ENCODE data around the gene IGHMBP2. TPM values are rescaled to one million over a fixed set of nuclear protein-coding genes. Genes with fewer than 3 reads are reported as not detected.

The IGHMBP2 gene
- total and polyA plus RNA-seq, 5 donors from 2014 or later: 5.4 to 47.5 (median 7.3) TPM

DNA sequence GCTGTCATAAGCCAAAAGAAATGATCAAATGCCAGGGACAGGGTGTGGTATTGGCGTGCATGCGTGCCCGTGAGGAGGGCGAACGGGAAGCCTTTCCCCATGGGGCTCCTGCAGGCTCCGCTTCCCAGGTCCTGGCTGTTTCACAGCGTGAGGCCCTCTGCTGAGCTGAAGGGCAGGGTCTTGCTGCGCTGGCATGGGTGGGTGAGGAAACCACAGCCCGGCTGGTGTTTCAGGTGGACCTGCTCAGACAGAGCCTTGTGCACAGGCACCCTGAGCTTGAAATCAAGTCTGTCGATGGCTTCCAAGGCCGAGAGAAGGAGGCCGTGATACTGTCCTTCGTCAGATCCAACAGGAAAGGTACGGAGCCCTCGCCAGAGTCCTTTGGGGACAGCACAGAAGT lies 31.4 kb downstream of the IGHMBP2 start:
- no peak overlapping the region for H3K4me3 ChIP-seq (ENCODE audit: low read depth, low read length)
- Mint-ChIP-seq H3K4me1 (no peaks in the 10 kb centered on the region), H3K27me3 (no peaks in the 10 kb centered on the region), H3K9me3 (no peaks in the 10 kb centered on the region), H3K4me3 (no peak overlapping the region), H3K27ac (no peak overlapping the region), H3K36me3 (peaks cover 15% of the 10 kb centered on the region)
- H3K27me3 ChIP-seq (ENCODE audit: control insufficient read depth, insufficient read depth, low read length): no peaks in the 10 kb centered on the region
- no peaks in the 10 kb centered on the region for H3K9me3 ChIP-seq (ENCODE audit: control insufficient read depth in 2 of 2, low read length in 2 of 2)
- DNase-seq (no peak), ATAC-seq (ENCODE audit: low read depth in 2 of 2) (no peak)
- peaks cover 53% of the 10 kb centered on the region for H3K36me3 ChIP-seq (ENCODE audit: control insufficient read depth, insufficient read depth, low read length)
- H3K27ac ChIP-seq (ENCODE audit: insufficient read depth, low read length, poor library complexity, severe bottlenecking): no peak overlapping the region
- no peaks in the 10 kb centered on the region for H3K4me1 ChIP-seq (ENCODE audit: control insufficient read depth, insufficient read depth, low read length, poor library complexity, severe bottlenecking)

- H3K36me3 ChIP-seq (ENCODE audit: control insufficient read depth, insufficient read depth, low read length): peaks cover 48% of the 10 kb centered on the region
- DNase-seq (no peak), ATAC-seq (ENCODE audit: low read depth in 2 of 2) (no peak)
- H3K27ac Mint-ChIP-seq: no peak overlapping the region
- no peak overlapping the region for H3K4me3 Mint-ChIP-seq
- no peak overlapping the region for H3K4me3 ChIP-seq (ENCODE audit: low read depth, low read length)
- no peak overlapping the region for H3K27ac ChIP-seq (ENCODE audit: insufficient read depth, low read length, poor library complexity, severe bottlenecking)
- no peaks in the 10 kb centered on the region for H3K4me1 Mint-ChIP-seq
- H3K27me3 ChIP-seq (ENCODE audit: control insufficient read depth, insufficient read depth, low read length): no peaks in the 10 kb centered on the region
- no peaks in the 10 kb centered on the region for H3K9me3 ChIP-seq (ENCODE audit: control insufficient read depth in 2 of 2, low read length in 2 of 2)
- H3K4me1 ChIP-seq (ENCODE audit: control insufficient read depth, insufficient read depth, low read length, poor library complexity, severe bottlenecking): no peaks in the 10 kb centered on the region
- H3K9me3 Mint-ChIP-seq: no peaks in the 10 kb centered on the region
- H3K36me3 Mint-ChIP-seq: peaks cover 9% of the 10 kb centered on the region
- H3K27me3 Mint-ChIP-seq: no peaks in the 10 kb centered on the region
Measured at GRCh38 chr11:68935516-68936357, 32.0 kb downstream of the IGHMBP2 start.

DNA sequence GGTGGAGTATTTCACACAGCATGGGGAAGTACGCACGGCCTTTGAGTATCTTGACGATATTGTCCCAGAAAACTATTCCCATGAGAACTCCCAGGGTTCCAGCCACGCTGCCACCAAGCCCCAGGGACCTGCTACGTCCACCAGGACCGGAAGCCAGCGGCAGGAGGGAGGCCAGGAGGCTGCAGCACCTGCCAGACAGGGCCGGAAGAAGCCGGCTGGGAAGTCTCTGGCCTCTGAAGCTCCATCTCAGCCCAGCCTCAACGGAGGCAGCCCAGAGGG lies 32.6 kb downstream of the IGHMBP2 start:
- Histone ChIP-seq H3K36me3 (ENCODE audit: control insufficient read depth, insufficient read depth, low read length) (peaks cover 48% of the 10 kb centered on the region), H3K4me3 (ENCODE audit: low read depth, low read length) (no peak overlapping the region), H3K4me1 (ENCODE audit: control insufficient read depth, insufficient read depth, low read length, poor library complexity, severe bottlenecking) (no peaks in the 10 kb centered on the region), H3K27ac (ENCODE audit: insufficient read depth, low read length, poor library complexity, severe bottlenecking) (no peak overlapping the region), H3K9me3 (ENCODE audit: control insufficient read depth in 2 of 2, low read length in 2 of 2) (no peaks in the 10 kb centered on the region), H3K27me3 (ENCODE audit: control insufficient read depth, insufficient read depth, low read length) (no peaks in the 10 kb centered on the region)
- no peaks in the 10 kb centered on the region for H3K4me1 Mint-ChIP-seq
- no peak for DNase-seq
- peaks cover 9% of the 10 kb centered on the region for H3K36me3 Mint-ChIP-seq
- H3K9me3 Mint-ChIP-seq: no peaks in the 10 kb centered on the region
- H3K4me3 Mint-ChIP-seq: no peak overlapping the region
- no peak for ATAC-seq (ENCODE audit: low read depth in 2 of 2)
- no peak overlapping the region for H3K27ac Mint-ChIP-seq
- no peaks in the 10 kb centered on the region for H3K27me3 Mint-ChIP-seq

DNA sequence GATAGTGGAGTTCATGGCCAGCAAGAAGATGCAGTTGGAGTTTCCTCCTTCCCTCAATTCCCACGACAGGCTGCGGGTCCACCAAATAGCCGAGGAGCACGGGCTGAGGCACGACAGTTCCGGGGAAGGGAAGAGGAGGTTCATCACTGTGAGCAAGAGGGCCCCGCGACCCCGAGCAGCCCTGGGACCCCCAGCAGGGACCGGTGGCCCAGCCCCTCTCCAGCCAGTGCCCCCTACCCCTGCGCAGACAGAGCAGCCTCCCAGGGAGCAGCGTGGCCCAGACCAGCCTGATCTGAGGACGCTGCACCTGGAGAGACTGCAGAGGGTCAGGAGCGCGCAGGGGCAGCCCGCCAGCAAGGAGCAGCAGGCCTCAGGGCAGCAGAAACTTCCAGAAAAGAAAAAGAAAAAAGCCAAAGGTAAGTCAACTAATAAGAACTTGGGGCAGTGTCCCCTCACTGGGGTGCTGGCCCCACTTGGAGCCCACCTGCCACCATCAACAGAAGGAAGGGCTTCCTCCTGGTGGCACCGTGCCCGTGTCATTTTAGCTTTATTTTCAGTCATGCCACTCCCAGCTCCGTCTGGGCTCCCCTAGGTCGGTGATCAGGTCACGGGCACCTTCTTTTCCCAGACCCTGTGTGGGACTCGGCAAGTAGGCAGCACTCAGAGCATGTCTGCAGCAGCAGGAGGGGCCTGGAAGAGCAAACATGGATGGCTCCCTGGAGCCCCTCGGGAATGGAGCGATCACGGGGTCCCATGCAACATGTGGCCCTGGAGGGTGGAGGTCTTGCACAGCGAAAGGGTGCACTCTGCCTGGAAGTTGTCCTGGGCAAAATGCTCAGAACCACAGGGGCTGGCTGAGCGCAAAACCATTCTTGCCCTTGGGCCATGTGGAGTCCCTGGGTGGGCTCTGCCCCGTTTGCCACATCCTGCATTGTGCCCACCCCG lies 33.3 kb downstream of the IGHMBP2 start:
- ATAC-seq (ENCODE audit: low read depth in 2 of 2) (no peak), DNase-seq (no peak)
- Mint-ChIP-seq H3K27me3 (no peaks in the 10 kb centered on the region), H3K36me3 (peaks cover 9% of the 10 kb centered on the region), H3K4me1 (no peaks in the 10 kb centered on the region), H3K9me3 (no peaks in the 10 kb centered on the region), H3K4me3 (no peak overlapping the region), H3K27ac (no peak overlapping the region)
- Histone ChIP-seq H3K27me3 (ENCODE audit: control insufficient read depth, insufficient read depth, low read length) (no peaks in the 10 kb centered on the region), H3K36me3 (ENCODE audit: control insufficient read depth, insufficient read depth, low read length) (peaks cover 48% of the 10 kb centered on the region), H3K27ac (ENCODE audit: insufficient read depth, low read length, poor library complexity, severe bottlenecking) (no peak overlapping the region), H3K4me3 (ENCODE audit: low read depth, low read length) (no peak overlapping the region), H3K9me3 (ENCODE audit: control insufficient read depth in 2 of 2, low read length in 2 of 2) (no peaks in the 10 kb centered on the region), H3K4me1 (ENCODE audit: control insufficient read depth, insufficient read depth, low read length, poor library complexity, severe bottlenecking) (no peaks in the 10 kb centered on the region)

DNA sequence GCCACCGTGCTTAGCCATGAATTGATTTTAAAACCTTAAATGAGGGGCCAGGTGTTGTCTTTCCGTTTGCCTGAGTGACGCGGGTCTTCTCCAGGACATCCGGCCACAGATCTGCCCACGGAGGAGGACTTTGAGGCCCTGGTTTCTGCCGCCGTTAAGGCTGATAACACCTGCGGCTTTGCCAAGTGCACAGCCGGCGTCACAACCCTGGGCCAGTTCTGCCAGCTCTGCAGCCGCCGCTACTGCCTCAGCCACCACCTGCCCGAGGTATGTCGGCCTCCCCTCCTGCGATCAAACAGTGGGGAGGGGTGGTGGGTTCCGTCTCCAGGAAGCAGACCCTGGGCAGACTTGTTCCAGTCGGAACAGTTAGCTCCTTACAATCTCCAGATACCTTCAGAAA lies 34.4 kb downstream of the IGHMBP2 start:
- Mint-ChIP-seq H3K4me3 (no peak overlapping the region), H3K27me3 (no peaks in the 10 kb centered on the region), H3K36me3 (peaks cover 9% of the 10 kb centered on the region), H3K27ac (no peak overlapping the region), H3K9me3 (no peaks in the 10 kb centered on the region), H3K4me1 (no peaks in the 10 kb centered on the region)
- H3K4me3 ChIP-seq (ENCODE audit: low read depth, low read length): no peak overlapping the region
- peaks cover 48% of the 10 kb centered on the region for H3K36me3 ChIP-seq (ENCODE audit: control insufficient read depth, insufficient read depth, low read length)
- DNase-seq: no peak
- no peaks in the 10 kb centered on the region for H3K4me1 ChIP-seq (ENCODE audit: control insufficient read depth, insufficient read depth, low read length, poor library complexity, severe bottlenecking)
- H3K27me3 ChIP-seq (ENCODE audit: control insufficient read depth, insufficient read depth, low read length): no peaks in the 10 kb centered on the region
- no peak overlapping the region for H3K27ac ChIP-seq (ENCODE audit: insufficient read depth, low read length, poor library complexity, severe bottlenecking)
- no peaks in the 10 kb centered on the region for H3K9me3 ChIP-seq (ENCODE audit: control insufficient read depth in 2 of 2, low read length in 2 of 2)
- ATAC-seq (ENCODE audit: low read depth in 2 of 2): no peak

- H3K27ac ChIP-seq (ENCODE audit: insufficient read depth, low read length, poor library complexity, severe bottlenecking): no peak overlapping the region
- no peaks in the 10 kb centered on the region for H3K9me3 ChIP-seq (ENCODE audit: control insufficient read depth in 2 of 2, low read length in 2 of 2)
- no peaks in the 10 kb centered on the region for H3K27me3 Mint-ChIP-seq
- H3K4me3 Mint-ChIP-seq: no peak overlapping the region
- DNase-seq: no peak
- no peak for ATAC-seq (ENCODE audit: low read depth in 2 of 2)
- H3K27me3 ChIP-seq (ENCODE audit: control insufficient read depth, insufficient read depth, low read length): no peaks in the 10 kb centered on the region
- no peaks in the 10 kb centered on the region for H3K4me1 ChIP-seq (ENCODE audit: control insufficient read depth, insufficient read depth, low read length, poor library complexity, severe bottlenecking)
- H3K9me3 Mint-ChIP-seq: no peaks in the 10 kb centered on the region
- peaks cover 44% of the 10 kb centered on the region for H3K36me3 ChIP-seq (ENCODE audit: control insufficient read depth, insufficient read depth, low read length)
- peak overlapping the region in 1 of 3 donors; percentile 71 for H3K27ac Mint-ChIP-seq
- no peak overlapping the region for H3K4me3 ChIP-seq (ENCODE audit: low read depth, low read length)
- peaks cover 9% of the 10 kb centered on the region for H3K36me3 Mint-ChIP-seq
- H3K4me1 Mint-ChIP-seq: no peaks in the 10 kb centered on the region
Measured at GRCh38 chr11:68938816-68939582, 35.3 kb downstream of the IGHMBP2 start.

- no peak overlapping the region for H3K27ac ChIP-seq (ENCODE audit: insufficient read depth, low read length, poor library complexity, severe bottlenecking)
- Mint-ChIP-seq H3K36me3 (peaks cover 9% of the 10 kb centered on the region), H3K4me1 (no peaks in the 10 kb centered on the region), H3K4me3 (no peak overlapping the region), H3K9me3 (no peaks in the 10 kb centered on the region), H3K27ac (no peak overlapping the region), H3K27me3 (no peaks in the 10 kb centered on the region)
- H3K4me1 ChIP-seq (ENCODE audit: control insufficient read depth, insufficient read depth, low read length, poor library complexity, severe bottlenecking): no peaks in the 10 kb centered on the region
- no peaks in the 10 kb centered on the region for H3K9me3 ChIP-seq (ENCODE audit: control insufficient read depth in 2 of 2, low read length in 2 of 2)
- peaks cover 40% of the 10 kb centered on the region for H3K36me3 ChIP-seq (ENCODE audit: control insufficient read depth, insufficient read depth, low read length)
- ATAC-seq (ENCODE audit: low read depth in 2 of 2) (no peak), DNase-seq (no peak)
- no peaks in the 10 kb centered on the region for H3K27me3 ChIP-seq (ENCODE audit: control insufficient read depth, insufficient read depth, low read length)
- no peak overlapping the region for H3K4me3 ChIP-seq (ENCODE audit: low read depth, low read length)
Measured at GRCh38 chr11:68939583-68940555, 36.2 kb downstream of the IGHMBP2 start.

All from CD4-positive, CD25-positive, alpha-beta regulatory T cell (primary cell).